ENCODE measurements around the gene C16orf89.
"Not testable (repeated sequence)": the region's sequence is repeated elsewhere in the genome, so short reads cannot be mapped to it uniquely, and the experiment has no call there.

DNA sequence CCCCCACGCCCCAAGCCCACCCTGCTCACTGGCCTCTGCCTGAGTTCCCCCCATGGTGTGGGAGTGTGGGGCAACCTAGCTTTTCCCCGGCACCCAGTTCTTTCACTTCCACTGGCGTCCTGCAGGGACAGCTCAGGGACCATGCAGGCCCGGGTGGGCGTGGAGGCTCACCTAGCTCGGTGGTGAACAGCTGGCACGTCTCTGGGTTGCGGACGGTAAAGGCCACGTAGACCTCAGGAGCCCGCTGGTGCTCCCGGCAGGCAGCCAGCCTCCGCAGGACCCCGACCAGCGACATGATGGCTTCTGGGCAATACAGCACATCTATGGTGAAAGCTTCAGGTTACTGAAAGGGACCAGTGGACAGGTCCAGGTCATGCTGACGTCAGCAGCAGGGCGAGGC, 23.2 kb upstream of the C16orf89 start:
- TF ChIP-seq EZH2 (IDR thresholded peaks at IDR 0.05; ENCODE audit: borderline replicate concordance, insufficient read depth, low read depth, low read length, poor library complexity, severe bottlenecking) = not testable (repeated sequence)
- TF ChIP-seq, protein P1, sequence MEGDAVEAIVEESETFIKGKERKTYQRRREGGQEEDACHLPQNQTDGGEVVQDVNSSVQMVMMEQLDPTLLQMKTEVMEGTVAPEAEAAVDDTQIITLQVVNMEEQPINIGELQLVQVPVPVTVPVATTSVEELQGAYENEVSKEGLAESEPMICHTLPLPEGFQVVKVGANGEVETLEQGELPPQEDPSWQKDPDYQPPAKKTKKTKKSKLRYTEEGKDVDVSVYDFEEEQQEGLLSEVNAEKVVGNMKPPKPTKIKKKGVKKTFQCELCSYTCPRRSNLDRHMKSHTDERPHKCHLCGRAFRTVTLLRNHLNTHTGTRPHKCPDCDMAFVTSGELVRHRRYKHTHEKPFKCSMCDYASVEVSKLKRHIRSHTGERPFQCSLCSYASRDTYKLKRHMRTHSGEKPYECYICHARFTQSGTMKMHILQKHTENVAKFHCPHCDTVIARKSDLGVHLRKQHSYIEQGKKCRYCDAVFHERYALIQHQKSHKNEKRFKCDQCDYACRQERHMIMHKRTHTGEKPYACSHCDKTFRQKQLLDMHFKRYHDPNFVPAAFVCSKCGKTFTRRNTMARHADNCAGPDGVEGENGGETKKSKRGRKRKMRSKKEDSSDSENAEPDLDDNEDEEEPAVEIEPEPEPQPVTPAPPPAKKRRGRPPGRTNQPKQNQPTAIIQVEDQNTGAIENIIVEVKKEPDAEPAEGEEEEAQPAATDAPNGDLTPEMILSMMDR (IDR thresholded peaks at IDR 0.05) = not testable (repeated sequence)

Data from B cell (primary cell).